ENCODE measurements around the gene MFAP3.

GRCh38 chr5:154002511-154003020 lies 36.2 kb upstream of the MFAP3 start:
- TF ChIP-seq POLR2AphosphoS5 (IDR thresholded peaks at IDR 0.05; ENCODE audit: low read depth, low read length) (no peak), POLR2A (IDR thresholded peaks at IDR 0.05; ENCODE audit: low read depth, low read length) (no peak), TAF1 (IDR thresholded peaks at IDR 0.05; ENCODE audit: borderline replicate concordance, low read depth, low read length) (no peak)
